ENCODE results near the gene TEX29.

Gene TEX29

DNA sequence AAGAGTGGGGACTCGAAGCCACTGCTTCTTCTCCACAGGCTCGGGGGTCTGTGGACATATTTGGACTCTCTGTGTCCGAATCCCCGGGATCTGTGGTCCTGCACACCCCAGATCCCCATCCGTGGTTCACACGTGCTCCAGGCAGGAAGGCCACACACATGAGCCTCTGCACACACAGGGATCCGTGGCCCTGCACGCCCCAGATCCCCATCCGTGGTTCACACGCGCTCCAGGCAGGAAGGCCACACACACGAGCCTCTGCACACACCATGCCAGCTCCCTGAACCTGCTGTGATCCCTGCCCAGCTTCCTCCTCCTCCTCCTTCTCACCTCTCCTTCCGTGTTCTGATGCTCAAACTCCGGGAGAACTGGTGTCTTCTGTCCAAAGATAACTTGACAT lies 3.1 kb downstream of the TEX29 start:
- DNase-seq, result no peak

DNA sequence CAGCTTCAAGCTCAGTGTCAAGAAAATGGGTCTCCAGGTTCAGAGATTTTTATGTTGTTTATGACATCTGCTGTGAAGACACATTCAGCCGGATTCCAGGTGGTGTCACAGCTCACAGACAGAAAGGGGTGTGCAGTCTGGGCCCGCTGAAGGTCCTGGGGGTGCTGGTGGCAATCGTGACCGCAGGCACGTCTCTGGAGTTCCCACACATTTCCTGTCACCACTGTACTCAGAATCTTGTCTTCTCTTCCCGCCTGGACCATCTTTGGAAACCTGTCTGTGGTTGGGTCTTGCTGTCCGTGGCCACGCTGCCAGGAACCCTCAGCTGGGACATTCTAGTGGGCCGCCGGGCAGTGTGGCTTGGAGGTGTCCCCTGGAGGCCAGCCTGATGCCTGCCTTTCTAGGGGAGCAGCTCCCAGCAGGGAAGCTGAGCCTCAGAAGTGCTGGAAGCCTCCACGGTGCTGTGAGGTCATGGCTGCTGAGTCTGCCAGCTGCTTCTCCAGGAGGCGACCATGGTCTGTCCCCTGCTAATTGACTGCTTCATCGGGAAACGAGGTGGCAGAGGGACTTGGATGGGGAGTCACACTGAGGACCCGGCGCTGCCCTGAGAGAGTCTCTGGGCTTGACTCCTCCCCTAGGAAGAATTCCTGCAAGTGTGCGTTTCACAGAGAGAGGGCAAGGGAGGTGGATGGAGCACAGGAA lies 3.7 kb downstream of the TEX29 start:
- DNase-seq, result no peak

DNA sequence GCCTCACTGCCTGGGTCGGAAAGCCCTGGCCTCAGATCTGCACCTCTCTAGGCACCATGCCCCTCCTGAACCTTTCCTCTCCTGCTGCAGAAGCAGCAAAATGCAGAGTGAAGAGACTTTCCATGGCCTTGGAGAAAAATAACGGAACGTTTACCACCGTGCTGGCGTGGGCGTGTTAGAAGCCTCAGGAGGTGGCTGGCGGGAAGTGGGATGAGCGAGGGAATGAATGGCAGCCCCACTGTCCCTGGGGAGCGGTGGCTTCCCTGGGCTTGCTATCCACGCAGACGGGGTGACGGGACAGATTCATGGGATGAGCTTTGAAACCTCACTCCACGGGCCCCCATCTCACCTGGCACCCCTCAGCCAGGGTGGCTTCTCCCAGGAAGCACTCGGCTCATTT lies 4.3 kb downstream of the TEX29 start:
- DNase-seq, result no peak

DNA sequence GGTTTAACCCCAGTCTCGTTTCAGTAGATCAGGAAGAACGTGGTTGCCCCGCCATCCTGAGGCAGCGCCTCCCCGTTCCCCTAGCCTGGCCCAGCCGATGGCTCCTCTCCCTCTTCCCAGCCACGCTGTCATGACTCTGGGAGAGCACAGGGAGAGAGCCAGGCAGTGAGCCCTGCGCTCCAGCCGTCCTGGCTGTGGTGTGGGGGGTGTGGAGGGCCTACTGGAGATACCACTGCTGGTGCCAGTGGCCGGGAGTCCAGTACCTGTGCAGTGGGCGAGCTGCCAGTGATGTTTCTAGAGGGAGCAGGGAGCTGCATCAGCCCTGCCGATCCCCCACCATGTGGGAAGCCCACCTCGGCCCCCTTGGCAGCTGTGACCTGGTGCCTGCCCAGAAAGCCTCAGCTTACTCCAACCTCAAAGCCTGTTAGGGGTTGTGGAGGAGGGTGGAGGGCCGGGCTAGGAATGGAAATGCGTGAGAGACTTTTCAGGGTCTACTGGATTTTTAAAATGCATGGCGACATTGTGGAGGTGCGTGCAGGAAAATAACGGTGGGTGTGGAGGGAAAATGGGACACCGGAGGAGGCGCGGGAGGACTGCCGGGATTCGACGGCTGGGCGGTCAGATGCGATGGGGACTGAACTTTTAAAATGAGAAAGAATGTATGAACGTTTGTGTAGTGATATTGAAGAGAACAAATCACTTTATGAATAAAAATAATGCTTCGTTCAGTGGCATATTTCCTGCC lies 4.9 kb downstream of the TEX29 start:
- no peak for DNase-seq

DNA sequence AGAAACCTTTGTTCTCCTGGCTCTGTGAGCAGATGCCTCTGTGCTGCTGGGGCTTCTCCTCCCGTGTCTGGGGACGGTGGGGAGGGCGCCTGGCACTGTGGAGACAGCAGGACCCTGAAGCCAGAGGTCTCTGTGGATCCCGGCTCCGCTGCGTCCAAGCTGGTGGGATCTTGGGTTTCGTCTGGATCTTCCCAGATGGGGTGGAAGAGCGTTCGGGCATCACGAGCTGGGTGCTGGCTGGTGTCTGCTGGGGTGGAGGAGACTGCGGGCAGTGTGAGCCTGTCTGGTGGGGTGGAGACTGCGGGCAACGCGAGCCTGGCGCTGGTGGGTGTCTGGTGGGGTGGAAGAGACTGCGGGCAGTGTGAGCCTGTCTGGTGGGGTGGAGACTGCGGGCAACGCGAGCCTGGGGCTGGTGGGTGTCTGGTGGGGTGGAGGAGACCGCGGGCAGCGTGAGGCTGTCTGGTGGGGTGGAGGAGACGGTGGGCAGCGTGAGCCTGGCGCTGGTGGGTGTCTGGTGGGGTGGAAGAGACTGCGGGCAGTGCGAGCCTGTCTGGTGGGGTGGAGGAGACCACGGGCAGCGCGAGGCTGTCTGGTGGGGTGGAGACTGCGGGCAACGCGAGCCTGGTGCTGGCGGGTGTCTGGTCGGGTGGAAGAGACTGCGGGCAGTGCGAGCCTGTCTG lies 5.6 kb downstream of the TEX29 start:
- DNase-seq, result no peak

DNA sequence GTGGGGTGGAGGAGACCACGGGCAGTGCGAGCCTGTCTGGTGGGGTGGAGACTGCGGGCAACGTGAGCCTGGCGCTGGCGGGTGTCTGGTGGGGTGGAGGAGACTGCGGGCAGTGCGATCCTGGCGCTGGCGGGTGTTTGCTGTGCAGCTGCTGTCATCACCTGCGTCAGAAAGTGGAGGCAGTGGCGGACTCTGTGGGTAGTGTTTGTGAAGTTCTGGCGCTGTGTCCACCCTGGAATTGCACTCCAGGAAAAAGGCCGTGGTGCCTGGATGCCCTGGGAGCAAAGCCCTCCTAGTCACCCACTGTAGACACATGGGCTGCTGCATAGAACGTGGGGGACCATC lies 6.2 kb downstream of the TEX29 start:
- no peak for DNase-seq

DNA sequence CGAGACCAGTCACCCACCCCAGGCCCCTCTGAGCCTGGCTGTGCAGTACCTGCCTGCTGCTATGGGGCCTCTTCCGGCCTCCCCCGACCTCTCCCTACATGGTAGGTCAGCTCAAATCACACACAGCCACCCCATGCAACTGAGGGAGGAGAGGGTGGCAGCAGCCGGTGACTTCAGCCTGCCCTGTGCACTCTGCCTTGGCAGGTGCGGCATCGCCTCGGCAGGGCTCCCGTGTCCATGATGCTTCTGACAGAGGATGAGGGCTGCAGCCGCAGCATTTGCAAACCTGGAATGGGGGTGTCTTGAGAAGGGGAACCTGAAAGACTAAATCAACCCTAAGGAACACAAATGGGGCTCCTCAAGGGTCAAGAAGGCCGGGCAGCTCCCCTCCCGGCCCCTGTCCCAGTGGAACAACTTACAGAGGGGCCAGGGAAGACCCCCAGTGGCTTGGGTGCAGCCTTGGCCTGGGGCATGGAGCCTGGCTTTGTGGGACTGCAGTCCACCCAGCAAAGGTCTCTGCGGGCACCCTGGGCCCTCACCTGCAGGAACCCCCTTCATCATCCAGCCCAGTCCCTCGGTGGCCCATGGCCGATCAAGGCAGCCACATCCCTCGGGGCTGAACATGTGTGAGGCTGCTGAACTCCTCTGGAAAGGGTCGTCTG lies 6.7 kb downstream of the TEX29 start:
- DNase-seq, result no peak

DNA sequence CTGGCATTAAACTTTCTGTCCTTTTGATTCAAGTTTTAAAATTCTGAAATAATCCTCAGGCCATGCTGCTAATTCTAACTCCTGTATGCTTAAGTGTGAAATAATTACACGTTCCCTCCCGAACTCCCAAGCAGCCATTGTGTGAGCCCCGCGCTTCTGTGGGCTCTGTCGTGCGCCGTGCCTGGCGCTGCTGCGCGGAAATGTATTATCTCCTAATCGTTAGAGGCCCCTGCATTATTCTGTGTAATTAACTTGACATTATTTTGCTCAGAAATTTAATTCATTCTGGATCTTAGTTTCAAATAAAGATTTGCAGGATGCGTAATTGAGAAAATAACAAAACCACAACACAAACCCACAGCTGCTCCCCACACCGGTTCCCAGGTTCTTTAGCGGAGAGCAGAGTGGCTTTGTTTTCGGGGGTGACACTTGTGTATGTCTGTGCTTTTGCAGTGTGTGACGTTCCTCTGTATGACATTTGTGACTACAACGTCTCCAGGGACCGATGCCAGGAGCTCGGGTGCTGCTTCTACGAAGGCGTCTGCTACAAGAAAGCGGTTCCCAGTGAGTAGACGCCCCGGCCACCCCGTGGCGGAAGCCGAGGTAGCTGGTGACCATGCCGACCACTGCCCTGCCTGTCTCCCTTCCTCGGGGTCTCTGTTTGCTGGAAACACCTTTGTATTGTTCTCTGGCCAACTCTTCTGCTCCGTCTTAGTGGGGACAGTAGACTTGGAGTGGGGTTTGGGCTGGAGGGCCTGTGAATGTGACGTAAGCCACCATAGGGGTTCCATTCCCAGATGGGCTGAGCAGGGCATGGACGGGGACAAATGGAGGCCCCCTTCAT lies 7.5 kb downstream of the TEX29 start:
- no peak for DNase-seq

DNA sequence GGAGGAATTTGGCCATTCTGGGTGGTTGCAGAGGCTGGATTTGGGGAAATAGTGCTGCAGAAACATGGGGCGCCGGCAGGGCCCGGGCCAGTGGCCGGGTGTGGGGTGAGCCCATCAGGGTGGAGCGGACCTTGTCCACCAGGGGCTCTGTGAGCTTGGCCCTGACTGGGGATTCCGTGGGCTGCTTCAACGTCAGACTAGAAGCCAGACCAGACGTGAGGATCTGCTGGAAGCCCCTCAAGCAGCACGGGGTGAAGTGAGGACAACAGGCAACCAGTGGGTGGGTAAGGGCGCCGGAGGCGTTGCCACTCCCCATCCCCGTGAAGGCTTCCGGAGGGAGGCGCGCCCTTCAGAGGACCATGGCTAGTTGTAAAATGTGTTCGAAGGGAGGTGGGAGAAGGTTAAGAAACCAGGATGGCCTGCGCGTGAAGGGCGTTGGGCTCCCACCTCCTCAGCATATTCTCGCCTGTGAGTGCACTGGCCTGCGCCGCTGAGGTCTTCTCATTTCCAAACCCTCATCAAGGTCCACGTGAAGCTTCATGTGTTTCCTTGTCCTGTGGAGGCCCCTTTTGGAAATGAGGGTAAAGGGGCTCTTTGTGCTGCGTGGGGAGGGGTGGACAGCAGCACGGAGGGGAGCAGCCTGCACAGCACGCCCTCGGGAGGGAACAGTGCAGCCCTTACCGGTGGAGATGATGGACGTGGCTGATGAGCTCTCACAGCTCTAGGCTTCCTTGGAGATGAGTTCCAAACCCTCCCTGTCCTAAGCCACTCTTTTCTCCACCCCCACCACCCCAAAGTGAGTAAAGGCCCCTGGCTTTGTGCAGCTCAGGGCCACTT lies 8.3 kb downstream of the TEX29 start:
- DNase-seq, result no peak

DNA sequence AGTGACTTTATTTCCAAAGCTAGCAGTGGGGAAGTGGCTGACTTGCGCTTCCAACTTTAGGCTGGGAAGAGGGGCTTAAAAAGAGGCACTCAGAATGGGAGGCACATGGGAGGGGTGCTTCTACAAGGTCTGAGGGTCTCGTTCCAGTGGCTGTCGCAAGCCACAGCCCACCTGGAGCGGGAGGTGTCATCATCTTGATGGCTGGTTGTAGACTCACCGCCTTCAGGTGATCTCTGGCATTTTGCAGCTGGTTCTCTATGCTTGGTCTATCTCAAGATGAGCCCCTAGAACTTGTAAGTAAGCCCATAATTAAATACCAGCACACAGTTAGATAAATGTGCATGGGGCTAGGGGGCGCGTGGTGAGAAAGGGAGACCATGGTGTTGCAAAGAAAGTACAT lies 9.2 kb downstream of the TEX29 start:
- no peak for DNase-seq

DNA sequence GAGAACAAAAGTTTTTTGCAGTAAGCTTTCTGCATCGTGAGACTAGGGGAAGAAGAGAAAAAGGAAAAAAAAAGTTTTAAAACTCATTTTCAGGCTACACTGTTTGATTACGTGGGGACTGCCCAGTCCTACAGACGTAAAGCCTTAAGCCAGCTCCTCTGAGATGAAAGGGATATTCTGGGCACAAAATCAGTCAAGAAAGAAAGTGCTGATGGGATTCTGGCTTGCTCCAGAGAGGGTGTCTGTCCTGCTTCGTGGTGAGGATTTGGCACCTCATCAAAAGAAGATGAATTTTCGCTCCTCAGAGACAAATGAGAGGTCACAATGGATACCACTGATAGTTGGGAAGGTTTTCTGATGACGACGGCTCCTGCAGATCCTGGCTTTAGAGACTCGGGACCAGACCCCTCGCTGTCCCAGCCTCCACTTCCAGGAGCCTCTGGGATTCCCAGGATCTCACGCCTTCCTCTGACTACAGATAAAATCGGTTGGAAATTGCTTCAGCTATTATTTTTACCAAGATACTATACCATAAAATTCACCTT lies 9.7 kb downstream of the TEX29 start:
- no peak for DNase-seq

DNA sequence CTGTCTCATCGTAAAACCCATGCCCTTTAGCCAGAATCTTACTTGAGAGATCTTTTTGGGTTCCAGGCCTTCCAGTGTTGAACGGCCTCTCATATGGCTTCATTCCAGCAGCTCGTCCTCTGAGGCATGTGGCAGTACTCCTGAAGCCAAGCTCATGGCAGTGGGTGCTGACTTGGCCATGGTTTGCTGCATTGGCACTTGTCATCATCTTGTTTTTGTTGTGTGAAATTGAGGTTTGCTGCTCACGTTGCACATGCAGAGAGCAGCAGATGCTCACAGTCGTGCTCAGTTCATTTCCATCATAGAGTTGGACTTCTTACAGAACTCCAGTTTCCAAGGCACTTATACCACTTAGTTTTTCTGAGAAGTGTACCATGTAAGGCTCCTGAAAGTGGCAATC lies 14.9 kb downstream of the TEX29 start:
- no peak for DNase-seq

DNA sequence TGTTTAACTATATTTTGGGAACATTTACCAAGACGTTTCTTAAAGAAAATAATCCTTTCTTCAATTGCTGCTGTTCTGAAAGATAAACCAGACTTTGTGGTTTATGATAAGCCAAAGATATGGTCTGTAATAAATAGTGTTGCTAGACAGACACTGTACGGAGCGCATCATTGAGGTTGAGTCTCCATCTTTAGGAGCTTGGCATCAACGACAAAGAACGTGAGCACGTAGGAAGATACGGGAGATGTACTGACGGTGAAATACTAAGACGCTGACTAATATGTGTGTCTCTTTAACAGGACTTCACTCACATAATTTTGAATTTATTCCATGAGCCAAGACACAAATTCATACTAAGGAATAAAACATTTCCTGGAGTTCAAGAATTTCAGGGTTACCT lies 16.2 kb downstream of the TEX29 start:
- no peak for DNase-seq

DNA sequence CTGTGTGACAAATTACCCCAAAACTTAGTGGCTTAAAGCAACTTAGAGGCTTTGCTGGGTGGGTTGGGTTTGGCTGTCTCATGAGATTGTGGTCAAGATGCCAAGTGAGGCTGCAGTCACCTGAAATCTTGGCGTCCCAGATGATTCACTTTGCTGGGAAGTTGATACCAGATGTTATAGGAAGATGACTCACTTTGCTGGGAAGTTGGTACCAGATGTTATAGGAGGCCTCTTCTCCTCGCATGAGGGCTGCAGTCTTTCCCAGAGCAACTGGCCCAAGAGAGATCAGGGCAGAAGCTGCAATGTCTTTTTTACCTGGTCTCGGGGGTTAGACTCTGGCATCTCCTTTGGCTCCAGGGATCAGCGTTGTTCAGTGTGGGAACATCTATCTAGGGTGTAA lies 16.8 kb downstream of the TEX29 start:
- no peak for DNase-seq

DNA sequence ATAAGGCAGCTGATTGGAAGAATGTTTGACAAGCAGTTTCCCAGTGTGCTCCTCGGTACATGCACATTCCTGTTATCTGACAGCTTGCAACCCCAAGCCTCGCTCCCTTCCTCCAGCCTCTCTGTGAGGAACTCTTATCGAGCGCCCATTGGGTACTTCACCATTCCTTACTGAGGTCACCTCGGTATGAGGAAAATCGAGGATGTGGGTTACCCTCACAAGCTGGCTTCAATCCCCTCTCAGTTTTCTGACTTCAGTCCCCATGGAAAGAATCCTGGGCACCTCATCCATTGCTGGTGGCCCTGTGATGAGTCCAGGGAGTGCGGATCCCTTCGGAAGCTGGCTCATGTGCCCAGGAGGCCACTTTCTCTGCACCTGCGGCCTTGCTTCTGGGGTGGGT lies 17.3 kb downstream of the TEX29 start:
- DNase-seq, result no peak

DNA sequence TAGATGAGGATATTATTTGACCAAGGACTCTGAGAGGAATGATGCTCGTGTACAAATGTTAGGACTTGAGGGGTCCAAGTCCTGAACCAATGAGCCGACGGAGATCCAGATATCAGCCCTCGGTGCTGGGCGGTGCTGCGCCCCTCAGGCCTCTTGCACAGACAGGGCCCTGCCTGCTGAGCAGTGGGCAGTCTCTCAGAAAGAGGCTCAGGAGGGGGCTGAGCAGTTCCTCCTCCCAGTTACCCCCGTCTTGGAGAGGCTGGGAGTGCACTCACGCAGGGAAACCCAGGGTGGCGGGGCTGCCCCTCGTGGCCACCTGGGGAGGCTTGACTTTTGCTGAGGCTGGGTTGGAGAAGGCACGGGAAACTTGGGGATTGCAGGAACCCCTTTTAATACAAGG lies 18.4 kb downstream of the TEX29 start:
- DNase-seq, result no peak

DNA sequence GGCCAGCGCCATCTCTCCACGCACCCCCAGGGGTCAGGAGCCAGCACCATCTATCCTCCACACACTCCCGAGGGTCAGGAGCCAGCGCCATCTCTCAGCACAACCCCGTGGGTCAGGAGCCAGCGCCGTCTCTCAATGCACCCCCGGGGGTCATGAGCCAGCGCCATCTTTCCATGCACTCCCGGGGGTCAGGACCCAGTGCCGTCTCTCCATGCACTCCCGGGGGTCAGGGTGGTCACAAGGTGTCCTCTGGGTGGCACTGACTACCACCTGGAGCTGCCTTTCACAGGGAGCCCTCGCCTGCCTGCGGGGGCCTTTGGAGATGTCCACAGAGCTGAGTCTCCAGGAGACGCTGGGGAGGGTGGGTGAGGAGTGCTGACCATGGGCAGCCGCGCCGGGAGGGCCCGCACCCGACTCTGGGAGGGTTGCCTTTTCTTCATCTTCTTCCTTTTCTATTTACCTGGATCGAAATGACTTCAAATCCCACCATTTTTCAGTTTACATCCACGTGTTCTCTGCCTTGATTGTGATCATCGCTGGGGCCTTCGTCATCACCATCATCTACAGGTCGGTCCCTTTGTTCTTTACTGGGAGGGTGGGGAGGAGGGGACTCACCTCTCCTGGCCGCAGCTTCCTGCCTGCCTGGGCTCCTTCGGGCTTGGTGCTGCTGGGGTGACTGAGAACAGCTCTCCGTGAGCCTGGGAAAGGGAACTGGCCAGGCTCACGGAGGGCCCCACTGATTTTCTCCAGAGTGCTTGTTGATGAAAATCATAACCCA lies 19.1 kb downstream of the TEX29 start:
- DNase-seq, result no peak

DNA sequence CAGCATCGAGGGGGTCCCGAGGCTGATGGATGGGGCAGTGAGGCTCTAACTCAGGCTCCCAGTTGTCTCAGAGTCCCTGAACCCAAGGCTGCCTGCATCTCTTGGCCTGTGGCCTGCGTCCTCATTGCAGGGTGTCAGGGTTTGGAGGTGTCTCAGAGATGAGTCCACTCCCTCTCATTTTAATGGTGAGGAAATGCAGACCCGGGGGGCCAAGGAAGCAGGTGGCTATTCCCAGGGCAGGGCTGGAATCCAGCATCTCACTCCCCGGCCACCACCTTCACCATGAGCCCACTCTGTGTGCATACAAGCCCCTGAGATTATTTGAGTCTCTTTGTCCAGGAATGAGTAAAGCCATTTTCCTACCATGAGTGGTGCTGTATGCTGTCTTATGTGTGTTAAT lies 21.4 kb downstream of the TEX29 start:
- DNase-seq, result no peak

DNA sequence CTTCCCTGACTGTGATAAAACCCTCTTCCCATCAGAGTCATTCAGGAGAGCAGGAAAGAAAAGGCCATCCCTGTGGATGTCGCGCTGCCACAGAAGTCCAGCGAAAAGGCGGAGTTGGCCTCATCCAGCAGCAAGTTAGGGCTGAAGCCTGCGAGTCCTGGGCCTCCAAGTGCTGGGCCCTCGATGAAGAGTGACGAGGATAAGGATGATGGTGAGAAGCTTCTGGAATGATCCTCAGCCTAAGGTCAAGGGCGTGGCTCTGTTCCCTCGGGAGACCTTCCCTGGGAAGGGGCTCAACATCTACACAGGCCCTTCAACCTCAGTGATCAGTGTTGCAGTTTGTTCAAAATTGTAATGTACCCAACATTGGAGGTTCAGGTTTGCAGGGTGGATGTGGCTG lies 22.3 kb downstream of the TEX29 start:
- DNase-seq, result no peak

DNA sequence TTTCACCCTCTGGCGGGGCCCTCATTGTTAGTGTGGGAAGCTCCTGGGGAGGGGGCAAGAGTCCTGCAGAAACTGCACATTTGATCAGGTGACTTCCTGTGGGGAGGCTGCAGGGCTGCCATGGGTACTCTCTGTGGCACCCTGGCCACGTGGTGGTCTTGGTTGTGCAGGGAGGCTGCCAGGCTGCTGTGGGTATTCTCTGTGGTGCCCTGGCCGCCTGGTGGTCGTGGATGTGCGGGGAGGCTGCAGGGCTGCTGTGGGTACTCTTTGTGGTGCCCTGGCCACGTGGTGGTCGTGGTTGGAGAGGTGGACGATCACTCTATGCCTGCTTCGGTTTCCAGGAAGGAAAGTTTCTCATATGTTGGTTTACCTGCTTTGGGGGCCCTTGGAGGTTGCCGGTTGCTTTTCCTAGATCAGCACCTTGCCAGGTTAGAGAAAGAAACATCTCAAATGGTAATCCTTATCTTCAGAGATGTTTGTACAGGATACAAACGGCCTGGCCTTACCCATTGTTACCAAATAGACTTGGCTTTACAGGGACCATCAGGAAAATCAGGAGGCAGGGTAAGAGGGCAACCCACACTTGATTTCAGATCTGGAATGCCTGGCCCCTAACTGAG lies 22.9 kb downstream of the TEX29 start:
- no peak for DNase-seq

All from bone marrow (tissue), 2 donors.